ENCODE data around the gene INAFM1.
A peak's percentile ranks its signal among the peaks of the same experiment; 100 is the strongest.
"Not testable (repeated sequence)": the region's sequence is repeated elsewhere in the genome, so short reads cannot be mapped to it uniquely, and the experiment has no call there.

Gene INAFM1

GRCh38 chr19:47271949-47272348 is 2.7 kb upstream of the INAFM1 start:
- no peak for DNase-seq

- peak; percentile 41 for DNase-seq
Measured at GRCh38 chr19:47272448-47273312, 2.0 kb upstream of the INAFM1 start.

GRCh38 chr19:47273313-47274070 is 1.2 kb upstream of the INAFM1 start:
- DNase-seq = peak; percentile 84

GRCh38 chr19:47274891-47275761 is 441 bp downstream of the INAFM1 start:
- no peak for DNase-seq

GRCh38 chr19:47275791-47276461 is 1.2 kb downstream of the INAFM1 start:
- no peak for DNase-seq

- DNase-seq = not testable (repeated sequence)
Measured at GRCh38 chr19:47276513-47276912, 1.8 kb downstream of the INAFM1 start.

- peak; percentile 49 for DNase-seq
Measured at GRCh38 chr19:47280183-47280797, 5.6 kb downstream of the INAFM1 start.

- DNase-seq = no peak
Measured at GRCh38 chr19:47283405-47284059, 8.8 kb downstream of the INAFM1 start.

GRCh38 chr19:47284324-47284899 is 9.7 kb downstream of the INAFM1 start:
- peak; percentile 65 for DNase-seq

GRCh38 chr19:47296036-47296435 is 21.4 kb downstream of the INAFM1 start:
- DNase-seq = peak; percentile 80

GRCh38 chr19:47300867-47301266 is 26.2 kb downstream of the INAFM1 start:
- DNase-seq = not testable (repeated sequence)

- DNase-seq = no peak
Measured at GRCh38 chr19:47302249-47302648, 27.6 kb downstream of the INAFM1 start.

GRCh38 chr19:47303966-47304365 is 29.3 kb downstream of the INAFM1 start:
- no peak for DNase-seq

- DNase-seq = peak; percentile 57
Measured at GRCh38 chr19:47305309-47305751, 30.6 kb downstream of the INAFM1 start.

- DNase-seq = no peak
Measured at GRCh38 chr19:47306303-47306702, 31.6 kb downstream of the INAFM1 start.

- DNase-seq = no peak
Measured at GRCh38 chr19:47309038-47309437, 34.4 kb downstream of the INAFM1 start.

- DNase-seq = no peak
Measured at GRCh38 chr19:47309608-47310007, 34.9 kb downstream of the INAFM1 start, which contains the start of gene C5AR1. C5AR1 (plus strand) TSS chr19:47309861; CDS start chr19:47309896, 35 bp downstream.

- DNase-seq = no peak
Measured at GRCh38 chr19:47310323-47310722, 35.6 kb downstream of the INAFM1 start.

GRCh38 chr19:47310819-47311218 is 36.1 kb downstream of the INAFM1 start:
- no peak for DNase-seq

GRCh38 chr19:47312366-47313006 is 37.8 kb downstream of the INAFM1 start:
- no peak for DNase-seq
